Peyer's patch (tissue), 4 donors: ENCODE data around the gene SIAH3. TPM values are rescaled to one million over a fixed set of nuclear protein-coding genes. Genes with fewer than 3 reads are reported as not detected.
A peak's percentile ranks its signal among the peaks of the same experiment; 100 is the strongest.

Experiments
- DNase-seq, 3 donors: peaks; one replicate each; pipeline ENCODE4 v3.0.0-alpha.2; 2017 to 2019
- H3K27ac ChIP-seq, 4 donors: fragments of 200-600 bp; sonication (generic); one replicate each; pipeline ENCODE4 v1.5.1; 2016 to 2019
- H3K27me3 ChIP-seq, 2 donors: fragments of 200-600 bp; sonication (generic); one replicate each; pipeline ENCODE4 v1.5.1; 2019
- H3K36me3 ChIP-seq, 3 donors: fragments of 200-600 bp; sonication (generic); one replicate each; pipeline ENCODE4 v1.5.1; 2016 to 2019
- H3K4me1 ChIP-seq, 4 donors: fragments of 200-600 bp; sonication (generic); one replicate each; pipeline ENCODE4 v1.5.1; 2016 to 2019
- H3K4me3 ChIP-seq, 4 donors: fragments of 200-600 bp; sonication (generic); 1 replicate in 3 of 4; 2 replicates in 1 of 4; pipeline ENCODE4 v1.5.1; 2016 to 2019; ENCODE audit warnings: mild to moderate bottlenecking in 1 of 4
- H3K9me3 ChIP-seq, 4 donors: fragments of 200-600 bp; sonication (generic); one replicate each; pipeline ENCODE4 v1.5.1; 2016 to 2019; ENCODE audit warnings: mild to moderate bottlenecking in 1 of 4
- POLR2A ChIP-seq, 2 donors: fragments of 450-650 bp; IDR thresholded peaks; one replicate each; pipeline ENCODE4 v1.5.1; 2017; ENCODE audit warnings: antibody characterized with exemption in 2 of 2, mild to moderate bottlenecking in 2 of 2, moderate library complexity in 2 of 2
- total RNA-seq, 4 donors: library from RNA; depleted of rRNA; stranded (reverse); fragments of >200 nt; gene quantifications; one replicate each; pipeline ENCODE4 v1.1.0, GENCODE V29; 2016
- TF ChIP-seq, protein P1 (sequence below), 6 experiments: fragments of 450-650 bp in 4 of 6; fragments of 200-600 bp in 2 of 6; sonication (generic) in 1 of 6; IDR thresholded peaks; one replicate each; pipeline ENCODE4 v1.5.1; 2017 to 2019; ENCODE audit warnings: antibody characterized with exemption in 6 of 6, mild to moderate bottlenecking in 3 of 6, moderate library complexity in 1 of 6

Gene SIAH3
- total RNA-seq, 4 donors from 2014 or later, result not detected

DNA sequence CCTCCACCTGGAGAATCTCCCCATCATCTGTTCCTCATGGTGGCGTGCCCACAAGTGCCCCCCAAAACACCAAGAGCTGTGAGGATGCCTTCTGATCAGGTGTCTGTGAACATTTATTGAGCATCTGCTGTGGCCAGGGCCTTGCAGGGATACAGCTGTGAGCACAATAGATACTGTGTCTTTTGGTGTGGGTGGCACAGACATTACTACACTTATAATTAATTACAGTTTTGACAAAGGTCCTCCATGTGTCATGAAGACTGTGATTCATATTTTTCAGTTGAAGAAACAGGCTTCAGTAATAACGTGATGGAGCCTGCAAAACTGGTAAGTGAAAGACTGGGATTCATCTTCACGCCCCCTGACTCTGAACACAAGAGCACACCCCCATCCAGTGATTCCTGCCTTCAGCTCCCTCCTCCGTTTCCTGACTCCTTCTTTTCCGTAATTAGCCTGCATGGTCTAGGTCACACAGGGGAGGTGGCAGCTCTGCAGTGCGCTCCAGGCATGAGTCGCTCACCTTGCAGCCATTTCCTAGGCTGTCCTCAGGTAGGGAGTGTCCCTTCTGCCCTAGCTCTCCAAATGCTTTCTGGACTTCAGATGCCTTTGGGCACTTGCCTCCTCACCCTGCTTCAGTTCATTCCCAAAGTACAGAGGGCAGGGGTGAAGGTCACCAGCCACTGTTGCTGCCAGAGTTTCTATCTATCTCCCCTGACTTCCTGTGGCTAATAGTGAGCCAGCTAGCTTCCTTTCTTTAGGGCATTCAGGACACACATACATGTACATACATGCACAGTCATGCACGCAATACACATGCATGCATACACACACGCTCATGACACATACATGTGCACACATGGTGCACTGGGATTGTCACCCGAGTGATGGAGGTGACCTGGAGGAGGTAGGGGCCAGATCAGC lies 66.5 kb downstream of the SIAH3 start:
- Histone ChIP-seq H3K36me3 (no peaks in the 10 kb centered on the region), H3K27me3 (no peaks in the 10 kb centered on the region), H3K9me3 (no peaks in the 10 kb centered on the region), H3K4me3 (no peak overlapping the region), H3K4me1 (peaks cover 0 to 10% (median 0%) of the 10 kb centered on the region in 4 donors), H3K27ac (no peak overlapping the region)
- DNase-seq, result no peak
- TF ChIP-seq, protein P1, sequence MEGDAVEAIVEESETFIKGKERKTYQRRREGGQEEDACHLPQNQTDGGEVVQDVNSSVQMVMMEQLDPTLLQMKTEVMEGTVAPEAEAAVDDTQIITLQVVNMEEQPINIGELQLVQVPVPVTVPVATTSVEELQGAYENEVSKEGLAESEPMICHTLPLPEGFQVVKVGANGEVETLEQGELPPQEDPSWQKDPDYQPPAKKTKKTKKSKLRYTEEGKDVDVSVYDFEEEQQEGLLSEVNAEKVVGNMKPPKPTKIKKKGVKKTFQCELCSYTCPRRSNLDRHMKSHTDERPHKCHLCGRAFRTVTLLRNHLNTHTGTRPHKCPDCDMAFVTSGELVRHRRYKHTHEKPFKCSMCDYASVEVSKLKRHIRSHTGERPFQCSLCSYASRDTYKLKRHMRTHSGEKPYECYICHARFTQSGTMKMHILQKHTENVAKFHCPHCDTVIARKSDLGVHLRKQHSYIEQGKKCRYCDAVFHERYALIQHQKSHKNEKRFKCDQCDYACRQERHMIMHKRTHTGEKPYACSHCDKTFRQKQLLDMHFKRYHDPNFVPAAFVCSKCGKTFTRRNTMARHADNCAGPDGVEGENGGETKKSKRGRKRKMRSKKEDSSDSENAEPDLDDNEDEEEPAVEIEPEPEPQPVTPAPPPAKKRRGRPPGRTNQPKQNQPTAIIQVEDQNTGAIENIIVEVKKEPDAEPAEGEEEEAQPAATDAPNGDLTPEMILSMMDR (IDR thresholded peaks at IDR 0.05), result no peak
- no peak for TF ChIP-seq POLR2A (IDR thresholded peaks at IDR 0.05)

DNA sequence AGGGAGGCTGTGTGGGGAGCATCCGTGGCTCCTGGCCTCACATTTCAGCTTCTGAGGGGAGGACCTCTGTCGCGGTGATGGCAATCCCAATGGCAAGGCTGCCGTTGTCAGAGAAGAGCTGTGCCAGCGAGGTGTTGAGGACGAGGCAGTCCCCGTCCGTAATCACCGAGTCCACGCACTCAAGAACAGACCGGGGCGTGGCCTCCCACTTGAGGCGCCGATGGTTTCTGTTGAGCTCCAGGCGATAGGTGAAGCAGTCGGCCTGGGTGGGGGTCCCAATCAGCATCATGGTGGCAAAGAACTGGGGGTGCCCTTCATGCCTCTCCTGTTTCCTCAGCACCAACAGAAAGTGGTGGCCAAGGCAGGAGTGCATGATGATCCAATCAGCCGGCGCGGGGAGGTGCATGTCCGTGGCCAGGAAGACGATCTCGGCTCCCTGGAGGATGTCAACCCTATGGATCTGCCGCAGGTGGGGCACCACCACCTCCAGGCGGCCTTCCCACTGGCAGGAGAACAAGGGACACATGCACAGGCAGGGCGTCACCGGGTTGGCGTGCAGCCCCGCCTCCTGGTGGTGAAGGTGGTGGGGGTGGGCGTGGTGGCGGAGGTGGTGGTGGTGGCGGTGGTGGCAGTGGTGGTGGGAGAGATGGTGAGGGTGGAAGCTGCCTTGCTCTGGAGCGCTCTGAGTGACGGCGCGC lies 68.1 kb downstream of the SIAH3 start:
- Histone ChIP-seq H3K9me3 (no peaks in the 10 kb centered on the region), H3K27me3 (no peaks in the 10 kb centered on the region), H3K36me3 (no peaks in the 10 kb centered on the region), H3K27ac (no peak overlapping the region), H3K4me1 (peaks cover 0 to 10% (median 0%) of the 10 kb centered on the region in 4 donors), H3K4me3 (no peak overlapping the region)
- no peak for DNase-seq
- TF ChIP-seq POLR2A (IDR thresholded peaks at IDR 0.05), result no peak

DNA sequence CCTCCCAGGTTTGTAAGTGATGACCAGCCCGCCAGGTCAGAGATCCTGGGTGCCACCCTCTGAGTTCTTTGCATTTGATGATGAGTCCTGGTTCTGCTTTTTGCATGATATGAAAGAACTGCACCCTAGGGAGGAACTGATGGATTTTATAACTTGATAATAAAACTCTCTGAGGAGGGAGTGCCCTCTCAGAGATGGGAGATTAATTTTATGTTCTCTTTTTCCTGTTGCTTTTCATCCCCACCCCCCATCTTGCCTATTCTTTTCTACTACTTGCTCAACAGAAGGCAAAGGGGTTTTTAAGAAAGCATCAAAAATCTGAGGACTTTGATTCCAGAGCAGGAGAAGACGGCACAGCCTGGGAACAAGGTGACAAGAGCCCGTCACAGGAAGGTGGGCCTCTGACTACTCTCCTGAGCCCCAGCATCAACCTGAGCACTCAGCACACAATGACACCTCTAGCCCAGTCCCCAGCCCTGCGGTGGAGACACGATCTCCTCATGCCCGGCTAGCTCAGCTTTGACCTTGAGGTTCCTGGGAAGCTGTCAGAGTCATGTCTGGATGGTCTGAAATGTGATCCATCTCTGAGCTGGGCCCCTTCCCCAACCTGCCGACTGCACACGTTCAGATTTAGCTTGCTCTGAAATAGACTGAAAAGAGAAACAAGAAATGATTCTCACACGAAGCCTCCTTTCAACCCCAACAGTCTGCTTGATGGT lies 69.1 kb downstream of the SIAH3 start:
- Histone ChIP-seq H3K36me3 (no peaks in the 10 kb centered on the region), H3K4me3 (no peak overlapping the region), H3K27ac (no peak overlapping the region), H3K4me1 (peaks cover 0 to 10% (median 0%) of the 10 kb centered on the region in 4 donors), H3K27me3 (no peaks in the 10 kb centered on the region), H3K9me3 (no peaks in the 10 kb centered on the region)
- DNase-seq, result no peak
- TF ChIP-seq POLR2A (IDR thresholded peaks at IDR 0.05), result no peak
- TF ChIP-seq, protein P1 (IDR thresholded peaks at IDR 0.05), result no peak

DNA sequence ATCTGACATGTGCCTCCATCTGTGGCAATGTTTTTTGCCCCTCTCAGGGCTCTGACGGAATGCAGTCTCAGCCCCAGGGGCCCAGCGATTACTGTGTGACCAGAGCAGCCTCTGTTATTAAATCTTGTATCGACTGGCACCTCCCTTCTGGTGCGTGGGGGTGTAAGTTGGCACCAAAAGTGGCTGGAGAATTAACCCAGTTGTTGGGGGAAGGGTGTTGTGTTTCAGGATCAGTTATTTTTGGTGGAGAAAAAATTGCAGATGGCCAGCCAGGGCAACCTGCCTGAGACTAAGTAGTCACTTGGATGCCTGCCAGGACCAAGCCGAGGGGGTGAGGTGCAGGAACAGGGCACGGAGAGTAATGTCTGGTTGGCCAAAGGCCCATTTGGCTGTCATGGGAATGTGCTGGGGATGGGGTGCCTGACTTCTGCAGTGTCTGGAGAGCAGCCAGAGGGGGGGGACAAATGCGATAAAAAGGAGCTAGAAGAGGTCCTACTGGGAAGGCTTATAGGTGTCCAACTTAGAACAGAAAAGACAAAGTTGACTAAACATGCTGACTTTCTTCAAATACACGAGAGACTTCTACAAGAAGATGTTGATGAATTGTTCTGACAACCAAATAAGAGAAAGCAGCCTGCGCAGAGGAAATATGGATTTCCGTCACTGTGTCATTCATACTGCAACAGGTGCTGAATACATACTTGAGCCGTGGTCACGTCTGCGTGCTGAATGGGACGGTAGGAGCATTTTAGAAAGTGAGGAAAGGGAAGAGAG lies 69.8 kb downstream of the SIAH3 start:
- no peaks in the 10 kb centered on the region for H3K9me3 ChIP-seq
- no peak overlapping the region for H3K27ac ChIP-seq
- no peaks in the 10 kb centered on the region for H3K36me3 ChIP-seq
- H3K4me1 ChIP-seq, result peaks cover 0 to 10% (median 0%) of the 10 kb centered on the region in 4 donors
- H3K27me3 ChIP-seq, result no peaks in the 10 kb centered on the region
- peak in 2 of 3 donors; percentile 54 to 64 for DNase-seq
- TF ChIP-seq, protein P1 (IDR thresholded peaks at IDR 0.05), result no peak
- TF ChIP-seq POLR2A (IDR thresholded peaks at IDR 0.05), result no peak
- no peak overlapping the region for H3K4me3 ChIP-seq

DNA sequence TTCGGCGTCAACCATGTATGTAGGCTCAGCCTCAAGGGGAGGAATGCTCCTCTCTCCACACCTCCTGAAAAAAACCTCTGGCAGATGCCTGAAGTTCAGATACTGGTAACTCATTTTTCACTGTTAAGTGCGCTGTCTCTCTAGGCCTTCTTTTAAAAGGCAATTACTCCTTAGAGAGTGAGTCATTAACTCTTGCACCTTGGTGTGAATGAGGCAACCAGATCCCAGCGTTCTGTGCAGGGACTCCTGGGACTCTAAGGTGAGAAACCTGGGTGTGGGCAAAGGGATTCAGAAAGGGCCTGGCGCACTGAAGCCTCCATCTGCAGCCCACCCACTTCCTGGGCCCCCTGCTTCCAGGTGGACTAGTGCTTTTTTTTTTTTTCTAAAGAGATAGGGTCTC lies 71.7 kb downstream of the SIAH3 start:
- Histone ChIP-seq H3K4me3 (no peak overlapping the region), H3K4me1 (peaks cover 0 to 10% (median 0%) of the 10 kb centered on the region in 4 donors), H3K9me3 (no peaks in the 10 kb centered on the region), H3K27me3 (no peaks in the 10 kb centered on the region), H3K27ac (no peak overlapping the region), H3K36me3 (no peaks in the 10 kb centered on the region)
- TF ChIP-seq, protein P1 (IDR thresholded peaks at IDR 0.05), result no peak
- TF ChIP-seq POLR2A (IDR thresholded peaks at IDR 0.05), result no peak
- no peak for DNase-seq
